ENCODE results near the gene PLXNA2.

PLXNA2 gene

DNA sequence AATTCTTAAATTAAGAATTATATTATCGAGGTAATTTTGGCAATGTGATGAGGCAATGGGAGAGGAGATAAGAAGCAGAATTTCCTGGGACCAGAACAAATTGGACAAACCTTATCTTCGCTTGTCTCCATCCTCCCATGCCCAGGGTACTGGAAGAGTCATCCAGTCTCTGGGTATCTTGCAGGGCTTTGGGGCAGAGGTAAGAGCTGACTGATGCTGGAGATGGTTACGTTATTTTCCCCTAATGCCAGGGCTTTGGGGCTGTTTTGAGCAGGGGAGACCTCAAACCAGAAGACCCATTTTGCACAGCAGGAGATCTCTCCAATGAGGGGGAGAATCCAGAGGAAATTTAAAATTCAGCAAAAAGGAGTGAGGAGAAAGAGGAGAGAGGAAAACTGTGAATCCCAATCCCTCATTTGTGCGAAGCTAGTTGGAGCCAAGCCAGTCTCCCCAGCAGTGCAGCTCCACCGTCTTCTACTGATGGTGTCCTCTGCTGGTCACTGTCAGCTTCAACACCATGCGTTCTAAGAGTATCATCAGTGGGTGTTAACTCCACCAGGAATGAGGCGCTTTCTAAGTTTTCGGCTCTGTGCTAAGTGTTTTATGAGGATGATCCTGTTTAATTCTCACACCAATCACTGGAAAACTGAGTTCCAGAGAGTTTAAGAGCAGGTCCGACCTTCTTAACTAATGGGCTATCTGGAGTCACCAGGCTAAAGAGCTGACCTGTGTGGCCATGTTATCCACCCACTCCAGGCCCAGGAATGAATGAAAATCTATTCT, 246.5 kb downstream of the PLXNA2 start (continued):
- TF ChIP-seq, protein P1, sequence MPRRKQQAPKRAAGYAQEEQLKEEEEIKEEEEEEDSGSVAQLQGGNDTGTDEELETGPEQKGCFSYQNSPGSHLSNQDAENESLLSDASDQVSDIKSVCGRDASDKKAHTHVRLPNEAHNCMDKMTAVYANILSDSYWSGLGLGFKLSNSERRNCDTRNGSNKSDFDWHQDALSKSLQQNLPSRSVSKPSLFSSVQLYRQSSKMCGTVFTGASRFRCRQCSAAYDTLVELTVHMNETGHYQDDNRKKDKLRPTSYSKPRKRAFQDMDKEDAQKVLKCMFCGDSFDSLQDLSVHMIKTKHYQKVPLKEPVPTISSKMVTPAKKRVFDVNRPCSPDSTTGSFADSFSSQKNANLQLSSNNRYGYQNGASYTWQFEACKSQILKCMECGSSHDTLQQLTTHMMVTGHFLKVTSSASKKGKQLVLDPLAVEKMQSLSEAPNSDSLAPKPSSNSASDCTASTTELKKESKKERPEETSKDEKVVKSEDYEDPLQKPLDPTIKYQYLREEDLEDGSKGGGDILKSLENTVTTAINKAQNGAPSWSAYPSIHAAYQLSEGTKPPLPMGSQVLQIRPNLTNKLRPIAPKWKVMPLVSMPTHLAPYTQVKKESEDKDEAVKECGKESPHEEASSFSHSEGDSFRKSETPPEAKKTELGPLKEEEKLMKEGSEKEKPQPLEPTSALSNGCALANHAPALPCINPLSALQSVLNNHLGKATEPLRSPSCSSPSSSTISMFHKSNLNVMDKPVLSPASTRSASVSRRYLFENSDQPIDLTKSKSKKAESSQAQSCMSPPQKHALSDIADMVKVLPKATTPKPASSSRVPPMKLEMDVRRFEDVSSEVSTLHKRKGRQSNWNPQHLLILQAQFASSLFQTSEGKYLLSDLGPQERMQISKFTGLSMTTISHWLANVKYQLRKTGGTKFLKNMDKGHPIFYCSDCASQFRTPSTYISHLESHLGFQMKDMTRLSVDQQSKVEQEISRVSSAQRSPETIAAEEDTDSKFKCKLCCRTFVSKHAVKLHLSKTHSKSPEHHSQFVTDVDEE (CRISPR knock-in tag; IDR thresholded peaks at IDR 0.05) = no peak
- no peak for TF ChIP-seq ZFP3 (CRISPR knock-in tag; IDR thresholded peaks at IDR 0.05)
- TF ChIP-seq BACH2 (CRISPR knock-in tag; IDR thresholded peaks at IDR 0.05; ENCODE audit: borderline replicate concordance) = no peak

DNA sequence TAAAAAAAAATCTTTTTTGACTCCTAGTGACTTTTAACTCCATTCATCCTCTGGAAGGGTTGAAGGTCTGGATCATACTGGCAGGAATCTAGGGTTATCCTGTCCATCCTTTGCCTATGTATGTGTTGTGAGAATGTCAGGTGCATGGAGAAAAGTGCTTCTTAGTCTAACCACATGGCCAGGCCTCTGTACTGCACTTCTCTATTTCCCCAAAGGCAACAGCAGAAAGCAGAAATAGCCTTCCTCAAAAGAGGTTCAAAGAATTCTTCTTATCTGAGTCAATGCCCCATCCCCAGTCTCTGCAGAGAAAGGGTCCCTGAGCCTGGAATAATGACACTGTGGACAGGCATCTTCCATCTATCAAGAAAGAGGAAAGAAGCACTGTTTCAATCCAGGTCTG, 247.5 kb downstream of the PLXNA2 start:
- ATAC-seq = no peak
- no peak for TF ChIP-seq CSRNP3 (CRISPR knock-in tag; IDR thresholded peaks at IDR 0.05)

DNA sequence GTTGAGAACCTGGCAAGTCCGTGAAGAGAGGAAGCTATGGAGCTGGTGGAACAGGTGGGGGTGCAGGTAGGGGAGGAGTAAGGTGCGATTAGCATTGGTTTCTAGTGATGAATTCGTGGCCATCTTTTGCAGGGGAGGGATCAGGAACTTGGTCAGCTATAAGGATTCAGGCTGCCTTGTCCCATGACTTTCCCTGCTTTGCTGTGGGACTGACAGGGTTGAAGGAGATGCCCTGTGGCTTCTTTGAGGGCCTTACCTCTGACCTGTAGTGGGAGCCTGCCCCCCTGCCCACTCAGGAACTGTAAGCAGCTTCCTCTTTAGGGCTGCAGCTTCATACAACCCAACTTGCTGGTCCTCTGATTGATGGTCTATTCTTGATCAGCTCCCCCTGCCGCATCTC, 248.6 kb downstream of the PLXNA2 start:
- TF ChIP-seq ZNF565 (CRISPR knock-in tag; conservative IDR thresholded peaks at IDR 0.05; ENCODE audit: low read depth) (no peak), GLIS3 (CRISPR knock-in tag; IDR thresholded peaks at IDR 0.05) (no peak), PATZ1 (CRISPR knock-in tag; IDR thresholded peaks at IDR 0.05; ENCODE audit: borderline replicate concordance) (no peak), CSRNP3 (CRISPR knock-in tag; IDR thresholded peaks at IDR 0.05) (no peak), PPARA (CRISPR knock-in tag; IDR thresholded peaks at IDR 0.05; ENCODE audit: borderline replicate concordance) (no peak), ZNF70 (CRISPR knock-in tag; IDR thresholded peaks at IDR 0.05) (no peak), ZC3H10 (CRISPR knock-in tag; IDR thresholded peaks at IDR 0.05) (no peak), RARB (CRISPR knock-in tag; IDR thresholded peaks at IDR 0.05) (no peak), BACH2 (CRISPR knock-in tag; IDR thresholded peaks at IDR 0.05; ENCODE audit: borderline replicate concordance) (no peak), TCF4 (CRISPR knock-in tag; IDR thresholded peaks at IDR 0.05; ENCODE audit: borderline replicate concordance) (no peak), ESRRG (CRISPR knock-in tag; IDR thresholded peaks at IDR 0.05) (no peak), OSR1 (CRISPR knock-in tag; IDR thresholded peaks at IDR 0.05) (no peak), ZNF8 (CRISPR knock-in tag; IDR thresholded peaks at IDR 0.05) (no peak)
- TF ChIP-seq, protein P2, sequence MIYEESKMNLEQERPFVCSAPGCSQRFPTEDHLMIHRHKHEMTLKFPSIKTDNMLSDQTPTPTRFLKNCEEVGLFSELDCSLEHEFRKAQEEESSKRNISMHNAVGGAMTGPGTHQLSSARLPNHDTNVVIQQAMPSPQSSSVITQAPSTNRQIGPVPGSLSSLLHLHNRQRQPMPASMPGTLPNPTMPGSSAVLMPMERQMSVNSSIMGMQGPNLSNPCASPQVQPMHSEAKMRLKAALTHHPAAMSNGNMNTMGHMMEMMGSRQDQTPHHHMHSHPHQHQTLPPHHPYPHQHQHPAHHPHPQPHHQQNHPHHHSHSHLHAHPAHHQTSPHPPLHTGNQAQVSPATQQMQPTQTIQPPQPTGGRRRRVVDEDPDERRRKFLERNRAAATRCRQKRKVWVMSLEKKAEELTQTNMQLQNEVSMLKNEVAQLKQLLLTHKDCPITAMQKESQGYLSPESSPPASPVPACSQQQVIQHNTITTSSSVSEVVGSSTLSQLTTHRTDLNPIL (CRISPR knock-in tag; IDR thresholded peaks at IDR 0.05; ENCODE audit: low read depth) = no peak
- TF ChIP-seq, protein P1 (CRISPR knock-in tag; IDR thresholded peaks at IDR 0.05) = no peak
- ATAC-seq = no peak
